GM10266 (cell line): ENCODE measurements around the gene VMO1.
A peak's percentile ranks its signal among the peaks of the same experiment; 100 is the strongest.

Experiments
- DNase-seq: peaks from one replicate; pipeline ENCODE4 v3.0.0; 2012; ENCODE audit errors: extremely low spot score
- CTCF ChIP-seq: IDR thresholded peaks from 2 replicates; pipeline ENCODE4 v1.5.1; 2012; ENCODE audit warnings: mild to moderate bottlenecking, low read depth; ENCODE audit not compliant: control insufficient read depth, insufficient read depth; ENCODE audit errors: missing control alignments

VMO1 gene

GRCh38 chr17:4808378-4808767, 22.2 kb upstream of the VMO1 start:
- DNase-seq, result no peak
- TF ChIP-seq CTCF, result peak; percentile 2

DNA sequence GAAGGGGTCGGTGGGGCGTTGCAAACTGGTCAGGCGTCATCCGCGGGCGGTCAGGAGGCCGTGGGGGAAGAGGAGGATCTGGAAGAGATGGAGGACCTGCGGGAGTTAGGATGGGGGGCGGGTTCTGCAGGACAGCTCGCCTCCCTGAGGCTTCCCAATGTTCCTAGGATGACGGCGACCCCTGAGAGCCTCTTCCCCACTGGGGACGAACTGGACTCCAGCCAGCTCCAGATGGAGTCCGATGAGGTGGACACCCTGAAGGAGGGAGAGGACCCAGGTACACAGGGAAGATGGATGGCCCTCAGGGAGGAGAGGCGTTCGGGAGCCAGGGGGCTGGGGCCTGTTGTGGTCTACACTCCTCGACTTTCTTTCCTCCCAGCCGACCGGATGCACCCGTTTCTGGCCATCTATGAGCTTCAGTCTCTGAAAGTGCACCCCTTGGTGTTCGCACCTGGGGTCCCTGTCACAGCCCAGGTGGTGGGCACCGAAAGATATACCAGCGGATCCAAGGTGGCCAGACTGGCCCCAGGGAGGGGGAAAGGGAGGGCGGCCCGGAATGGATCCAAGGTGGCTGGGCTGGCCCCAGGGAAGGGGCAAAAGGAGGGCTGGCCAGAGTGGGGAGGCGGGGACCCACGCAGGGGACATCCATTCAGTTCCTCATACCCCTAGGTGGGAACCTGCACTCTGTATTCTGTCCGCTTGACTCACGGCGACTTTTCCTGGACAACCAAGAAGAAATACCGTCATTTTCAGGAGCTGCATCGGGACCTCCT, 21.6 kb upstream of the VMO1 start:
- no peak for TF ChIP-seq CTCF
- no peak for DNase-seq

- TF ChIP-seq CTCF, result no peak
- peak; percentile 100 for DNase-seq
Observed at GRCh38 chr17:4806777-4807604, 20.8 kb upstream of the VMO1 start, which contains the start of gene PLD2. Gene PLD2, plus strand, starts transcription at chr17:4807152. Its CDS starts 621 bp downstream, at chr17:4807773.

GRCh38 chr17:4806456-4806776, 20.3 kb upstream of the VMO1 start:
- DNase-seq, result no peak
- TF ChIP-seq CTCF, result no peak

- DNase-seq, result no peak
Observed at GRCh38 chr17:4802228-4802627, 16.1 kb upstream of the VMO1 start, which contains the start of gene C17orf114. Gene C17orf114, minus strand, starts transcription at chr17:4802328.

DNA sequence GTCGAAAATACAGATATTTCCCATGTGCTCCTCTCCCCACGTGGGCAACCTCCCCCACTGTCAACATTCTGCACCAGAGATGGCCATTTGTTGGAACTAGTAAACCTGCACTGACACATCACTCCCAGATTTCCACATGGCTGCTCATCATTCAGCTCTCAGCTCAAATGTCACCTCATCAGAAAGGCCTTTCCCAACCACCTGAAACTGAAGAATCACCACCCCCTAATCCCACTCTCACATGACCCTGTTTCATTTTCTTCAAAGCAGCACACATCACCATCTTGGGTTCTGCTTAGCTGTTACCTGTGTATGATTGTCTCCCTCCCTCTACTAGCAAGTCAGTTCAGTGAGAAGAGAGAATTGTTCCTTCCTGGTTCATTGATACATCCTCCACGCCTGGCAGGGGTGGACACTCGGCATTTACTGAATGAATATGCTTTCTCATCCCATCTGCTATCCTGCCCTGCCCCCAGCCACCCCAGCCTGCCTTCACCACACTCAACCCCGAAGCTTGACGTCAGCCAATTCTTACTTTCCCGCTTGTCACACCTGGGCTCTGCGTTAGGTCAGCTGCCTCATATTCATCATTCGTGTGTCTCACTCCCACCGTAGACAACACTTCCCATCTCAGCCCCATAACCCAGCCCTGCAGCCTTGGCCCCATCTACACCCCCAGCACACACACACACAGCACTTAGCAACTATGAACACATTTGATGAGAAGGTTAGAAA, 14.5 kb upstream of the VMO1 start:
- no peak for DNase-seq

More at GRCh38 chr17:4802228-4802627, 16.1 kb upstream of the VMO1 start, which contains the start of gene C17orf114:
- TF ChIP-seq CTCF, result no peak

More for the DNA sequence above, 14.5 kb upstream of the VMO1 start:
- TF ChIP-seq CTCF, result no peak
